Measurements from ENCODE around the gene C16orf86.

C16orf86 gene

GRCh38 chr16:67666559-67667452, at the start of gene C16orf86, which contains the start of gene ENKD1:
Gene C16orf86, plus strand, starts transcription at chr16:67666814. Its CDS starts 157 bp downstream, at chr16:67666971.
Gene ENKD1, minus strand, starts transcription at chr16:67666750. Its CDS starts 308 bp downstream, at chr16:67666442.
- peak; percentile 81 for DNase-seq

- DNase-seq, result no peak
These were observed 38.4 kb upstream of the C16orf86 start for GRCh38 chr16:67628216-67628615.

- no peak for DNase-seq
These were observed 34.0 kb upstream of the C16orf86 start for GRCh38 chr16:67632415-67633172.

GRCh38 chr16:67636713-67637112, 29.9 kb upstream of the C16orf86 start:
- DNase-seq, result no peak

GRCh38 chr16:67637625-67638024, 29.0 kb upstream of the C16orf86 start:
- DNase-seq, result no peak

- no peak for DNase-seq
These were observed 24.6 kb upstream of the C16orf86 start for GRCh38 chr16:67641779-67642708.

- DNase-seq, result no peak
These were observed 22.6 kb upstream of the C16orf86 start for GRCh38 chr16:67644038-67644437.

GRCh38 chr16:67645397-67646121, 21.1 kb upstream of the C16orf86 start:
- DNase-seq, result peak; percentile 12

- DNase-seq, result no peak
These were observed 19.4 kb upstream of the C16orf86 start for GRCh38 chr16:67647111-67647651.

- DNase-seq, result no peak
These were observed 18.9 kb upstream of the C16orf86 start for GRCh38 chr16:67647681-67648080.

- no peak for DNase-seq
These were observed 18.4 kb upstream of the C16orf86 start for GRCh38 chr16:67648088-67648763.

- DNase-seq, result no peak
These were observed 17.7 kb upstream of the C16orf86 start for GRCh38 chr16:67648764-67649407.

GRCh38 chr16:67649494-67649931, 17.1 kb upstream of the C16orf86 start:
- no peak for DNase-seq

- no peak for DNase-seq
These were observed 16.6 kb upstream of the C16orf86 start for GRCh38 chr16:67650023-67650422.

GRCh38 chr16:67651039-67651438, 15.6 kb upstream of the C16orf86 start:
- no peak for DNase-seq

- no peak for DNase-seq
These were observed 14.8 kb upstream of the C16orf86 start for GRCh38 chr16:67651847-67652246.

GRCh38 chr16:67652578-67653127, 14.0 kb upstream of the C16orf86 start:
- DNase-seq, result no peak

GRCh38 chr16:67653128-67653788, 13.4 kb upstream of the C16orf86 start:
- DNase-seq, result no peak

- DNase-seq, result no peak
These were observed 12.7 kb upstream of the C16orf86 start for GRCh38 chr16:67653789-67654402.
